Spleen (tissue), 7 donors: Measurements from ENCODE around the gene BRDT.

Experiments
- CTCF ChIP-seq, 11 experiments: fragments of 200-600 bp in 7 of 11; fragments of 450-650 bp in 4 of 11; sonication (generic) in 4 of 11; IDR thresholded peaks in 8 of 11; conservative IDR thresholded peaks in 3 of 11; 1 replicate in 7 of 11; 2 replicates in 4 of 11; pipeline versions ENCODE4 v1.4.0 to v1.8.0; 2016 to 2021; ENCODE audit warnings: antibody characterized with exemption in 11 of 11, inconsistent platforms in 4 of 11, mild to moderate bottlenecking in 1 of 11
- POLR2A ChIP-seq, 3 donors: fragments of 450-650 bp; IDR thresholded peaks; one replicate each; pipeline ENCODE4 v1.5.1; 2017; ENCODE audit warnings: antibody characterized with exemption in 3 of 3, mild to moderate bottlenecking in 1 of 3
- POLR2AphosphoS5 ChIP-seq, 3 donors: sonication (generic); formaldehyde crosslinking; IDR thresholded peaks; one replicate each; pipeline ENCODE4 v1.5.1; 2017; ENCODE audit warnings: antibody characterized with exemption in 3 of 3
- donor health status: DM: no; HTN: no; CAD: no; lungs with moderate emphysema.
- donor health status: DM: no; HTN: no; CAD: no.
- donor health status: DM: no; HTN: no; CAD: no.

- TF ChIP-seq POLR2A (IDR thresholded peaks at IDR 0.05) = no peak
- TF ChIP-seq CTCF (IDR thresholded peaks at IDR 0.05 in 8 of 11, conservative IDR thresholded peaks at IDR 0.05 in 3 of 11) = no peak
- no peak for TF ChIP-seq POLR2AphosphoS5 (IDR thresholded peaks at IDR 0.05)
Observed at GRCh38 chr1:92029241-92029922, 80.2 kb downstream of the BRDT start.
